ENCODE measurements around the gene DMKN.
A peak's percentile ranks its signal among the peaks of the same experiment; 100 is the strongest.

DMKN gene

DNA sequence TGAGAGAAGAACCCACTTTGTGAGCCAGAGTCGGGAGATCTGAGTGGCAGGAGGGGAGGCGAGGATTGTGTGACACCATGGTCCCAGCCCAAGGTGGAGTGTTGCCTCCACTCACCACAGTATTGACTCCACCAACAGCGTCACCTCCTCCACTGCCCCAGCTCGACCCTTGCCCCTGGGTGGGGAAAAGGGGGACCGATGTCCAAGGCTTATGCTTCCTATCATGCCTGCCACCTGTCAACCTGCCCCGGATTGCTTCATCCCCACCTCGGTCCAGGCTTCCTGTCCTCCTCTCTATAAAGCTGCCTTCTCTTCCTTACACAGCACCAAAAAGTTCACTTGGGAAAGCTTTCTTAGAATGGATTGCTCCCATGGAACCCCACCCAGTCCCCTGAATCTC lies 7.4 kb downstream of the DMKN start:
- DNase-seq (ENCODE audit: low spot score in 2 of 2) (no peak), ATAC-seq (ENCODE audit: low read depth) (no peak)
- Mint-ChIP-seq H3K27ac (no peak overlapping the region), H3K36me3 (no peaks in the 10 kb centered on the region), H3K4me3 (no peak overlapping the region), H3K4me1 (peaks cover 12% of the 10 kb centered on the region), H3K27me3 (peaks cover 18% of the 10 kb centered on the region), H3K9me3 (no peaks in the 10 kb centered on the region)

DNA sequence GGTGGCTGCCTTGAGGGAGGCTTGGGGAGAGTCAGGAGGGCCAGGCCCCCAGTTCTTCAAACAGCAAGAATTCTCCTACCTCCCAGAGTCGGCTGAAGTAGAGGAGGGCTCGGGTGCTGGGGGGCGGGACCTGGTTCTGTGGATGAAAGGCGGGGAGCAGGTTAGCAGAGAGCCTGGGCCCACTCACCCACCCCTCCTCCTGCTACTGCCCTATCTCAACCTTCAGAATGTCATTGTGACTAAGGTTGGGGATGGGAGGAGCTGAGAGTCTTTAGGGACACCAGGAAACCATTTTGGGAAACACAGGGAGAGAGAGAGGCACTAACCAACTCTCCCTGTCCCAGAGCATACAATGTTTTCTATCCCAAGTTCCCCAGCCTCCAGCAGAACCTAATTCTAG lies 10.7 kb downstream of the DMKN start:
- DNase-seq (ENCODE audit: low spot score in 2 of 2) (no peak), ATAC-seq (ENCODE audit: low read depth) (no peak)
- peaks cover 26% of the 10 kb centered on the region for H3K27me3 Mint-ChIP-seq
- H3K27ac Mint-ChIP-seq, result no peak overlapping the region
- H3K4me3 Mint-ChIP-seq, result no peak overlapping the region
- H3K4me1 Mint-ChIP-seq, result no peaks in the 10 kb centered on the region
- no peaks in the 10 kb centered on the region for H3K9me3 Mint-ChIP-seq
- no peaks in the 10 kb centered on the region for H3K36me3 Mint-ChIP-seq

DNA sequence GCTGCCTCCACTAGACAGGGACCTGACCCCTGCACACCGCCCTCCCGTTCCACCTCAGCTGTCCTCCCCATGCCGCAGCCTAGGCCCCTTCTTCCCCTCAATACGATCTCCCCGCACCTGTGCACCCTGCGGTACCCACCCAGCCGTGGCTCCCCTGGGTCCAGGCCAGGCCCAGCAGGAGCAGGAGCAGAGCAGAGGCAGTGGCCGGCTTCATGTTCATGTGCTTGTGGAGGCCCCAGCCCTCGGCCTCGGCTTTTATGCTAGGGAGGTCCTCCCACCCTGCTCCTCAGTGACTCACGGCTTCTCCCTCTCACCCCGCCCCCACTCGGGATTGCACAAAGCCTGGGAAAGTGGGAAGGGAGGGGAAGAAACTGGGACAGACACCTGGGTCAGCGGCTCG lies 11.8 kb downstream of the DMKN start:
- Mint-ChIP-seq H3K9me3 (no peaks in the 10 kb centered on the region), H3K4me3 (no peak overlapping the region), H3K27me3 (peaks cover 23% of the 10 kb centered on the region), H3K4me1 (no peaks in the 10 kb centered on the region), H3K27ac (no peak overlapping the region), H3K36me3 (no peaks in the 10 kb centered on the region)
- no peak for DNase-seq (ENCODE audit: low spot score in 2 of 2)
- no peak for ATAC-seq (ENCODE audit: low read depth)

GRCh38 chr19:35500611-35501010 lies 12.8 kb downstream of the DMKN start:
- DNase-seq (ENCODE audit: low spot score in 2 of 2) (no peak), ATAC-seq (ENCODE audit: low read depth) (no peak)
- H3K27ac Mint-ChIP-seq, result no peak overlapping the region
- no peak overlapping the region for H3K4me3 Mint-ChIP-seq
- no peaks in the 10 kb centered on the region for H3K4me1 Mint-ChIP-seq
- H3K9me3 Mint-ChIP-seq, result no peaks in the 10 kb centered on the region
- no peaks in the 10 kb centered on the region for H3K36me3 Mint-ChIP-seq
- H3K27me3 Mint-ChIP-seq, result peaks cover 17% of the 10 kb centered on the region

DNA sequence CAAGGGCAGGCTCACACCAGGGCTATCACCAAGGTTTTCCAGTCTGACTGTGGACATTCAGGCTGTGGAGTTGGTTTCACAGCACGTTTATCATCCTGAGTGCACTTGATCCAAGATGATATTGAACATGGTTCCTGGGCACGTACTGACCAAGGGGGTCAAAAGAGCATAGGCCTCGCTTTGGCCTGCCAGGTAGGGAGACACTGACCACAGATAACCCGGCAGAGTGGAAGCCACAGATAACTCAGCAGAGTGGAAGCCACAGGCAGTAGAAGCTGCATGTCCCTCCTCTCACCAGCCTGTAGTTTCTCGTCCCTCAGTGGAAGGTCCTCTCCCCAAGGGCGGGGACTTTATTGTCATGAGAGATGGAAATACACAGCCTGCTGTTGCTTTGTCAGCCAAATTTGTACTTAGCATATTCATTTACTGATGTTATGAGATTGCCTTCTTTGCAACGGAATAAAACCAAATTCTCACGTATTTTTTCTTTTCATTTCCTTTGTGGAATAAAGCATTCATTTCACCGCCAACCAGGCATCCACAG lies 14.4 kb downstream of the DMKN start:
- Mint-ChIP-seq H3K27ac (no peak overlapping the region), H3K4me3 (no peak overlapping the region), H3K36me3 (no peaks in the 10 kb centered on the region), H3K27me3 (peaks cover 16% of the 10 kb centered on the region), H3K9me3 (no peaks in the 10 kb centered on the region), H3K4me1 (peaks cover 7% of the 10 kb centered on the region)
- ATAC-seq (ENCODE audit: low read depth), result no peak
- DNase-seq (ENCODE audit: low spot score in 2 of 2), result no peak

GRCh38 chr19:35498220-35498619 lies 15.2 kb downstream of the DMKN start:
- ATAC-seq (ENCODE audit: low read depth) (no peak), DNase-seq (ENCODE audit: low spot score in 2 of 2) (no peak)
- Mint-ChIP-seq H3K9me3 (no peaks in the 10 kb centered on the region), H3K4me3 (no peak overlapping the region), H3K27ac (no peak overlapping the region), H3K27me3 (peaks cover 14% of the 10 kb centered on the region), H3K36me3 (no peaks in the 10 kb centered on the region), H3K4me1 (peaks cover 7% of the 10 kb centered on the region)

DNA sequence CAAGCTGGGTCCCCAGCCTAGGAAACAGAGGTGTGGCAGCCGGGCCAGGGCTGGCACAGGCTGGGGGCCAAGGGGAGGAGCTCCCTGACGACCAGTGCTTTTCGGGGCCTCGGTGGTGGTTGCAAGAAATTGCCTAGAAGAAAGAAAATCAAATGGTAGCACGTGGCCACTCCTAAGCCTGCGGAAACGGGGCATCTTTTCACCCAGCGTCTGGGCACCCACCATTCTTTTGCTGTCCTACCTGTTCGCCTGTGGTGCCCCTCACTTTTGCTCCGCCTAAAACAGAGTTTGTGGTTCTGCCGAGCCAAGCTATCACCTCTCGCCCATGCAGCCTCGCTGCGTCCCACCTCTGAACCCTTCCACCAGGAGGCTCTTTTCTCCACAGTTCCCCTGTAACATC lies 16.0 kb downstream of the DMKN start:
- Mint-ChIP-seq H3K36me3 (no peaks in the 10 kb centered on the region), H3K9me3 (no peaks in the 10 kb centered on the region), H3K4me1 (peaks cover 7% of the 10 kb centered on the region), H3K27me3 (peaks cover 12% of the 10 kb centered on the region), H3K4me3 (no peak overlapping the region), H3K27ac (no peak overlapping the region)
- no peak for DNase-seq (ENCODE audit: low spot score in 2 of 2)
- no peak for ATAC-seq (ENCODE audit: low read depth)

DNA sequence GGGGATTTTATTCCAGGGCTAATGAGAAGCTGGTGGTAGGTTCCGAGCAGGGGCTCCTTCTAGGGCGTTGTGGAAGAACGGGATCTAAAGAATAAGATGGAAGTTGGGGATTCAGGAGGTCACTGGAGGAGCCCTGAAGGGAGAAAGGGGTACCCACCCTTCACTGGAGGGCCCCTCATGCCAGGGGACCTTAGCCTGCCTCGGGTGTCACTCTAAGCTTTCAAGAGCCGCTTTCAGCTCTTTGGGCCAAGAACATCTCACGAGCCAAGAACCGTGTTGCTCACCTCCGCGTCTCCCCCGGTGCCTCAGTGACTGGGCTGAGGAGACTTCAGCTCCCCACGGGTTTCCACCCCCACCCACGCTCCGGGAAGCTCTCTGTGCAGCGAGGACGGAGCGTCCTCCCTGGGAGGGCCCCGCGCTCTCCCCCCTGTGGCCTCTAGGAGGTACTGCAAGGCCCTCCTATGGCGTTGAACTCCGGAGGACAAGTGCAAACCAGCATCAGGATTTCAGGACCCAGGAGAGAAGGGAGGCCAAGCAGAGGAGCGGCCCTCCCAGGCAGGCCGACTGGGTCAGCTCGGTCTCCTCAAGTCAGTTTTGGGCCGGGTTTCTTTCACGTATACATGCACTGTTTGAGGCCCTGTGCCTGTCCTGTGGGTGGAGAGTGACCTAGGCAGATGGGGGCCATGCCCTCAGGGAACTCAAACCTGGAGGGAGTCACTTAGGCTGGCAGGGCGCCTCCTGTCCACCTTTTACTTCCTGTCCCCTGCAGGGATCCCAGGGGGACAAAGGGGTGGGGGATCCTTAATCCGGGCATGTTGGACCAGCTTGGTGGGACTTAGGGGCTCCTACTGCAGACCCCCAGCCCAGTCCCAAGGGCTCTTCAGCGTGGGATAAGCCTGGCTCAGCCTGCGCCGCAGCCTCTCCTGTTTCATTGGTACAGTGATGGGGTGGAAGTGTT lies 18.1 kb downstream of the DMKN start:
- H3K9me3 Mint-ChIP-seq, result no peaks in the 10 kb centered on the region
- no peak overlapping the region for H3K27ac Mint-ChIP-seq
- ATAC-seq (ENCODE audit: low read depth), result peak; percentile 97
- H3K36me3 Mint-ChIP-seq, result no peaks in the 10 kb centered on the region
- H3K27me3 Mint-ChIP-seq, result peaks cover 11% of the 10 kb centered on the region
- peak overlapping the region; percentile 52 for H3K4me3 Mint-ChIP-seq
- peaks cover 7% of the 10 kb centered on the region for H3K4me1 Mint-ChIP-seq
- peak; percentile 65 to 73 for DNase-seq (ENCODE audit: low spot score in 2 of 2)

DNA sequence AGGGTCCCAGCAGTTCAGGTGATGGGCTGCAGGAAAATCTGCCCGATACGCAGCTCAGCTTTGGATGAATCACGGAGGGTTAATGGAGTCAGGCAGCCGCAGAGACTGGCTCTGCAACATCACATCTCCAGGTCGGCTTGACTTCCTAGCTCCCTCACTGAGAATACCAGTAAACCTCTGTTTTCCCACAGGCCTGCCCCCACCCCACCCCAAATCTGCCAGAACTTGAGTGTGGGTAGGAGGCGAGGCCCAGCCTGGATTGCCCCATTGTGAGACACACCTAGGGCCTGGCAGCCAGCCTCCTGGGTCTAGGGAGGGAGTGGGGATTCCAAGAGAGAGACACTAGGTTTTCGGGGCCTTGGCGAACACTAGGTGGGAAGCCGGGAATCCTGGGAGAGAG lies 19.5 kb downstream of the DMKN start:
- H3K4me1 Mint-ChIP-seq, result peaks cover 7% of the 10 kb centered on the region
- peaks cover 6% of the 10 kb centered on the region for H3K27me3 Mint-ChIP-seq
- DNase-seq (ENCODE audit: low spot score in 2 of 2) (no peak), ATAC-seq (ENCODE audit: low read depth) (no peak)
- no peak overlapping the region for H3K4me3 Mint-ChIP-seq
- H3K36me3 Mint-ChIP-seq, result no peaks in the 10 kb centered on the region
- H3K27ac Mint-ChIP-seq, result no peak overlapping the region
- H3K9me3 Mint-ChIP-seq, result no peaks in the 10 kb centered on the region

DNA sequence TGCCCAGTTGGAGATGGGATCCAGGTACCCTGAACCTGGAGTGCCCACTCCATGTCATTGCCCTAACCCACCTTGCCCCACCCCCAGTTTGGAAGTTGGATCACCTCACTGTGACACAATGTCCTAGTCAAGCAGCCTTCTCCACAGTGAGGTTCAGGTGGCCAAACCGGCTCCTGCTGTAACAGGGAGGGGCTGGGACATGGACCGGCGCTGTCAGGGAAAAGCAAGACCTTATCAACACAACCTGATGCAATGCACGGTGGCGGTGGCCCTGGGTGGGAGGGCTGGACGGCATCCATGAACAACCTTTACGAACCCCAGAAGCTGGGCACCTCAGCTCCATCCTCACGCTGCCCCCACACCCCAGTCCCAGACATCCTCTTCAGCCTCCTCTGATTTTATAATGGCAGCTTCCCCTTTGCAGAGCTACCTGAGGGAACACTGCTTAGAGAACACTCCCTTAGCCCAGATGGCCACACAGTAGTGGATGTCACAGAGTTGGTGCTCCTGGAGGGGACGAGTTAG lies 21.6 kb downstream of the DMKN start:
- Mint-ChIP-seq H3K27ac (no peak overlapping the region), H3K9me3 (no peaks in the 10 kb centered on the region), H3K36me3 (no peaks in the 10 kb centered on the region), H3K27me3 (peaks cover 5% of the 10 kb centered on the region), H3K4me3 (no peak overlapping the region), H3K4me1 (peaks cover 7% of the 10 kb centered on the region)
- DNase-seq (ENCODE audit: low spot score in 2 of 2) (no peak), ATAC-seq (ENCODE audit: low read depth) (no peak)

- Mint-ChIP-seq H3K4me3 (no peak within 1 kb of the TSS), H3K36me3 (no peaks in the 10 kb centered on the region), H3K27me3 (peaks cover 5% of the 10 kb centered on the region), H3K4me1 (peaks cover 8% of the 10 kb centered on the region), H3K9me3 (no peaks in the 10 kb centered on the region), H3K27ac (no peak within 1 kb of the TSS)
- no peak for ATAC-seq (ENCODE audit: low read depth)
- no peak for DNase-seq (ENCODE audit: low spot score in 2 of 2)
Measured at GRCh38 chr19:35490364-35490763, 23.1 kb downstream of the DMKN start, which contains the start of gene KRTDAP. KRTDAP (minus strand) TSS chr19:35490464; CDS start chr19:35490442, 22 bp downstream.

GRCh38 chr19:35488677-35489076 lies 24.8 kb downstream of the DMKN start:
- Mint-ChIP-seq H3K4me1 (peaks cover 13% of the 10 kb centered on the region), H3K27me3 (peaks cover 5% of the 10 kb centered on the region)
- no peak for DNase-seq (ENCODE audit: low spot score in 2 of 2)

DNA sequence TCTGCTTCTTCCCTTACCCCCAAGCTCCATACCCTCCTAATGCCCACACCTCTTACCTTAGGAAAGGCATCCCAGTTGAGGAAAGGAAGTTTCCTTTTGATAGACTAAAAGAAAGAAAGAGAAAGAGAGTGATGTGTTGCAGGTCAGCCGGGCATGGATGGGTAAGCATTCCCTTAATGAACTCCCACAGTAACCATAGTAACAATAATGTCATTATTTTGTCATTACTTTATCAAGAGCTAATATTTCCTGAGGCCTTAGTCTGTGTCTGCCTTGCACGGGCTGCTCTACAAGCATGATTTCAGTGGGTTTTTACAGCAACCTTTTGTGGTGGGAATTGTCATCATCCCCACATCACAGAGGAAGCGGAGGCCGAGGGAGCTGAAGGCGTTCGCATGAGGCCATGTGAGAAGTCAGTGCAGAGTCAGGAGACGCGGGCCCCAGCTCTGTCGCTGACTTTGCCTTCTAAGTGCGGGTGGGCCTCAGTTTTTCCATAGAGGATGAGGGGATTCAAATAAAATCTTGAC lies 25.7 kb downstream of the DMKN start:
- no peak overlapping the region for H3K4me3 Mint-ChIP-seq

More at GRCh38 chr19:35488677-35489076, 24.8 kb downstream of the DMKN start:
- H3K4me3 Mint-ChIP-seq, result no peak overlapping the region
- no peak overlapping the region for H3K27ac Mint-ChIP-seq
- H3K9me3 Mint-ChIP-seq, result no peaks in the 10 kb centered on the region
- H3K36me3 Mint-ChIP-seq, result no peaks in the 10 kb centered on the region
- ATAC-seq (ENCODE audit: low read depth), result no peak

GRCh38 chr19:35486268-35486708 lies 27.2 kb downstream of the DMKN start:
- DNase-seq (ENCODE audit: low spot score in 2 of 2) (no peak), ATAC-seq (ENCODE audit: low read depth) (no peak)
- H3K27me3 Mint-ChIP-seq, result peaks cover 4% of the 10 kb centered on the region
- H3K36me3 Mint-ChIP-seq, result no peaks in the 10 kb centered on the region
- no peak overlapping the region for H3K27ac Mint-ChIP-seq
- no peak overlapping the region for H3K4me3 Mint-ChIP-seq
- H3K9me3 Mint-ChIP-seq, result no peaks in the 10 kb centered on the region
- peaks cover 15% of the 10 kb centered on the region for H3K4me1 Mint-ChIP-seq

More for the DNA sequence above, 25.7 kb downstream of the DMKN start:
- H3K27ac Mint-ChIP-seq, result no peak overlapping the region
- DNase-seq (ENCODE audit: low spot score in 2 of 2) (no peak), ATAC-seq (ENCODE audit: low read depth) (no peak)
- H3K4me1 Mint-ChIP-seq, result peaks cover 15% of the 10 kb centered on the region
- peaks cover 5% of the 10 kb centered on the region for H3K27me3 Mint-ChIP-seq
- no peaks in the 10 kb centered on the region for H3K36me3 Mint-ChIP-seq
- H3K9me3 Mint-ChIP-seq, result no peaks in the 10 kb centered on the region

Data from memory B cell (primary cell).